GM20431 (cell line): ENCODE data around the gene P3H4.
"Not testable (repeated sequence)": the region's sequence is repeated elsewhere in the genome, so short reads cannot be mapped to it uniquely, and the experiment has no call there.

Experiments used
- in situ Hi-C: fragments of 300-500 bp; cut with MseI, MboI; formaldehyde crosslinking; loops from one replicate; pipeline ENCODE4 v1.15.0; 2020; ENCODE audit warnings: low sequenced_read_pairs; ENCODE audit not compliant: unreplicated experiment

P3H4 gene, protein sequence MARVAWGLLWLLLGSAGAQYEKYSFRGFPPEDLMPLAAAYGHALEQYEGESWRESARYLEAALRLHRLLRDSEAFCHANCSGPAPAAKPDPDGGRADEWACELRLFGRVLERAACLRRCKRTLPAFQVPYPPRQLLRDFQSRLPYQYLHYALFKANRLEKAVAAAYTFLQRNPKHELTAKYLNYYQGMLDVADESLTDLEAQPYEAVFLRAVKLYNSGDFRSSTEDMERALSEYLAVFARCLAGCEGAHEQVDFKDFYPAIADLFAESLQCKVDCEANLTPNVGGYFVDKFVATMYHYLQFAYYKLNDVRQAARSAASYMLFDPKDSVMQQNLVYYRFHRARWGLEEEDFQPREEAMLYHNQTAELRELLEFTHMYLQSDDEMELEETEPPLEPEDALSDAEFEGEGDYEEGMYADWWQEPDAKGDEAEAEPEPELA

DNA sequence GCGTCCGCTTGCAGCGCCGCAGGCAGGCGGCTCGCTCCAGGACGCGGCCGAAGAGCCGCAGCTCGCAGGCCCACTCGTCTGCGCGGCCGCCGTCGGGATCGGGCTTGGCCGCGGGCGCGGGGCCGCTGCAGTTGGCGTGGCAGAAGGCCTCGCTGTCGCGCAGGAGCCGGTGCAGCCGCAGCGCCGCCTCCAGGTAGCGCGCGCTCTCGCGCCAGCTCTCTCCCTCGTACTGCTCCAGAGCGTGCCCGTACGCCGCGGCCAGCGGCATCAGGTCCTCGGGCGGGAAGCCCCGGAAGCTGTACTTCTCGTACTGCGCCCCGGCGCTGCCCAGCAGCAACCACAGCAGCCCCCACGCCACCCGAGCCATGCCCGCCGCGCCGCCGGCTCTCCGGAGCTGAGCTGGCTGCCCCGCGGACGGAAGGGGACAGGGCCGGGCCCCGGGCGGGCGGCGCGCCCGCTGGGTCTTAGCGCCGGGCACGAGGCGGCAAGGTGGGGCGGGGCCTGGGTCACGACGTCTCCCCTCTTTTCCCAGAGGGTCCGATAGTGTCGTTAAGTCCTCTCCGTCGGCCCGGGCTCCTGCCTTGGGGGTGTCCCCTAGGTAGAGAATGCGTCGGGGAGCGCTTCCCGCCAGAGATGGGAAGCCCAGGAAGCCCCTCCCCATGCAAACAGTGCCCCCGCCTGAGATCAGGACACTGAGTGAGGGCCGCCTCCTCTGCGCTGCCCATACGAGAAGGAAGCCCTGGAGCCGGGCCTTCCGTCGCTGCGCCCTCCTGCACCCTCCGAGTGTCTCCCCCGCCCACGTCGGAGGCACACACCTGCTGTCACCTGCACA is at the start of gene P3H4:
TSS of gene P3H4 (minus strand) at position 401 of the 832 bp plus-strand sequence. CDS start at position 367, 34 bp downstream.
- in situ Hi-C loops: no loop called here

DNA sequence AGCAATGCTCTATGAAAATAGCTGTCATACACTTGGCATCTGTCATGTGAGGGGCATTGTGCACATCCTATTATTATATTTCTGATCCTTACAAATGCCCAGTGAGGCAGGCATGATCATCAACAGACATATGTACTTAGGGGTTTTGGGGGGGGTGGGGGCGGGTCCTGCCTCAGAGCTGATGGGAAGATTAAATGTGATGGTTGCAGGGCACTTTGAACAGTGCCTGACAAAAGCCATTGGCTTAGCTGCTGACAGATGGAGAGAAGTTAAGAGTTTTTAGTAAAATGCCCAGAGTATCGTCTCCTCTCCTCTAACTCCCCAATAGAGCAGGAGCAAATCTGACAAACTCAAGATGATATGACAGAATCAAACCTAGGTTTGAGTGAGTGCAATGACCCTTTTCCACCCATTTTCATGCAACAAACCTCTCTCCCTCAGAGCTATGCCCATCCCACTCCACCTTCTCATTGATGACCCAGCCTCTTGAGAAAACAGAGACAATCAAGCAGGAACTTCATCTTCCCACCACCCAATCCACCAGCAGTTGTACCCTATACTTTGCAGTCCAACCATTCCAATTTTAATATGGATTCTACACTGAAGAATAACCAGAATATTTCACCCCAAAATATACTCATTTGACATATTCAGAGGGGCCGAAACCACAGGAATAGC is 48.6 kb upstream of the P3H4 start:
- in situ Hi-C loops: no loop called here

DNA sequence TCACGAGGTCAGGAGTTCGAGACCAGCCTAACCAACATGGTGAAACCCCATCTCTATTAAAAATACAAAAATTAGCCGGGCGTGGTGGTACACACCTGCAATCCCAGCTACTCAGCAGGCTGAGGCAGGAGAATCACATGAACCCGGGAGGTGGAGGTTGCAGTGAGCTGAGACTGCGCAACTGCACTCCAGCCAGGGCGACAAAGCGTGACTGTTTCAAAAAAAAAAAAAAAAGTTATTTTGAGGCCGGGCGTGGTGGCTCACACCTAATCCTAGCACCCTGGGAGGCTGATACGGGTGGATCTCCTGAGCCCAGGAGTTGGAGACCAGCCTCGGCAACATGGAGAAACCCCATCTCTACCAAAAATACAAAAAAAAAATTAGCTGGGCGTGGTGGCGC is 39.6 kb upstream of the P3H4 start:
- in situ Hi-C loops: not testable (repeated sequence)

DNA sequence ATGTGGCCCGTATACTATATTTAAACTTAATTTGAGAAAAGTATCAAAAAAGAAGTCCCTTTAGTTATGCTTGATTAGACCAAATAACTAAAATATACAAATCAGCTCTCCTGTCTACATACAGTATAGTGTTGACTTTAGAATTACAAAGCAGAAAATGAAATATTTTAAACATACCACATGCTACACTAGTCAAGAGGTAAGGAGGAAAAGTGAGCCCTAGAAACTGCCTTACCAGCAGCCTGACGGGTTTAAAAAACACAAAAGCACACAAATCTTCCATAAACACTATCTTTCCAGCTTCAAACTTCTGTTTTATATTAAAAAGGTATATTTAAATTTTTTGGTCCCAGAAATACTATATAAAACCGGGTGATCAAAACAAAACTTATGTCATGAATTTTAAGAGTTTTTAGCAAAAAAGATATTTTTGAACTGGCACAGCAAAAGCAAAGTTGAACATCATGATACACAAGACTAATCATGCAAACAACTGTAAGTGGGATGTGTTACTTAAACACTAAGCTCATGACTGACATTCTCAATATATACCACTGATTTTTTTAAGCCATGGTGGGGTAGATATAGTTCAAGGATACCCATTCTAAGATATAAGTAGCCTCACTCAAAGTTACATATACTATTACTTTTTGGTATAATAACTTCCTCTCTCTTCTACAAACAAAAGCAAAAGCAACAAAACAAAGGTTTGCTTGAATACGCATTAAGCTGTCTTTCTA is 37.7 kb upstream of the P3H4 start:
- in situ Hi-C loops: no loop called here

DNA sequence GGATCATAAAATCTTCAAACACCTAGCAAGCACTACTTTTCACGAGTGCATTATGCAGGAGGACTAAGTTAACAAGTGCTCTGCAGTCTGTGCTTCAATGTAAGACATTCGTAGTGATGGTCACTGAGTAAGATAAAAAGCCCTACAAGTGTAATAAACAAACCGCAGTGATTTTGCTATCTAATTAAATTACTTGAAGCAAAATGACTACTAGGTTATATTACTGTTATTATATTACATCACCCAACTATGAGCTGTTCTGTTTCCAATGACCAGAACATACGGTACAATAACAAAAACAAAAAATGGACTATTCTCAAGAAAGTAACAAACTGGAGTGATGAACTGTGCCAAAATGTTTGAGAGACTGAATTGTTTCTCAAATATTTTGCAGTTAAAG is 37.0 kb upstream of the P3H4 start:
- in situ Hi-C loops: no loop called here

DNA sequence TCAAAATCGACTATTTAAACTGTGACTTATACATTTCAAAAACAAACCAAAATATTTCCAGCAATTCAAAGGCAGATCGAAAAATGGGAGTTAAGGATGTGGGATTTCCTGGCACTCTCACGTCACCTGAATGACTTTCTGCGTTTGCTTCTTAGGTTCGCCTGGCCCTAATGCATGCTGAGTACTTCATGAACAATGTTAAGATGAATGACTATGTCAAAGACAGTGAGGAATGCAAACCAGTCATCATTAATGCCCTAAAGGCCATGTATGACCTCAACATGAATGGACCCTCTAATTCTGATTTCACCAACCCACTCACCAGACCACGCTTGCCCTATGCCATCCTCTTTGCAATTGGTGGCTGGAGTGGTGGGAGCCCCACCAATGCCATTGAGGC is 33.2 kb upstream of the P3H4 start:
- in situ Hi-C loops: no loop called here

DNA sequence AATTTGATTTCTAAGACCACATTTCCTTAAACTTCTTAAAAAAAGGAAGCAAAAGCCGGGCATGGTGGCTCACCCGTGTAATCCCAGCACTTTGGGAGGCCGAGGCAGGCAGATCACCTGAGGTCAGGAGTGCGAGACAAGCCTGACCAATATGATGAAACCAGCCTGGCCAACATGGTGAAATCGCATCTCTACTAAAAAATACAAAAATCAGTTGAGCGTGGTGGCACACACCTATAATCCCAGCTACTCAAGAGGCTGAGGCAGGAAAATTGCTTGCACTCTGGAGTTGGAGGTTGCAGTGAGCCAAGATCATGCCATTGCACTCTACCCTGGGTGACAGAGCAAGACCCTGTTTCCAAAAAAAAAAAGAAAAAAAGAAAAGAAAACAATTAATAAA is 29.0 kb upstream of the P3H4 start:
- in situ Hi-C loops: not testable (repeated sequence)

DNA sequence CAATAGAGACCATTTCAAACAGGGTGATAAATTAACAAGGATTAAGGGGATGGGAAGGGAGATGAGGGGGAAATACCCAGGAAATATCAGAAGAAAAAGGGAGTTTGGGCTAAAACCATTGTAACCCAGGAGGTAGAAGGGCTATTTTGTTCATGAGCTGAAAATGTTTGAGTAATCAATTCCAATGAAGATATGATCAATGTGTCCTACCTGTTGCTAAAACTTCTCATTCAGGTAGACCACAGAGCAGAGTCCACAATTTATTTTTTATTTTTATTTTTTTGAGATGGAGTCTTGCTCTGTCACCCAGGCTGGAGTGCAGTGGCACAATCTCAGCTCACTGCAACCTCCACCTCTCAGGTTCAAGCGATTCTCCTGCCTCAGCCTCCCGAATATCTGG is 27.7 kb upstream of the P3H4 start:
- in situ Hi-C loops: not testable (repeated sequence)

DNA sequence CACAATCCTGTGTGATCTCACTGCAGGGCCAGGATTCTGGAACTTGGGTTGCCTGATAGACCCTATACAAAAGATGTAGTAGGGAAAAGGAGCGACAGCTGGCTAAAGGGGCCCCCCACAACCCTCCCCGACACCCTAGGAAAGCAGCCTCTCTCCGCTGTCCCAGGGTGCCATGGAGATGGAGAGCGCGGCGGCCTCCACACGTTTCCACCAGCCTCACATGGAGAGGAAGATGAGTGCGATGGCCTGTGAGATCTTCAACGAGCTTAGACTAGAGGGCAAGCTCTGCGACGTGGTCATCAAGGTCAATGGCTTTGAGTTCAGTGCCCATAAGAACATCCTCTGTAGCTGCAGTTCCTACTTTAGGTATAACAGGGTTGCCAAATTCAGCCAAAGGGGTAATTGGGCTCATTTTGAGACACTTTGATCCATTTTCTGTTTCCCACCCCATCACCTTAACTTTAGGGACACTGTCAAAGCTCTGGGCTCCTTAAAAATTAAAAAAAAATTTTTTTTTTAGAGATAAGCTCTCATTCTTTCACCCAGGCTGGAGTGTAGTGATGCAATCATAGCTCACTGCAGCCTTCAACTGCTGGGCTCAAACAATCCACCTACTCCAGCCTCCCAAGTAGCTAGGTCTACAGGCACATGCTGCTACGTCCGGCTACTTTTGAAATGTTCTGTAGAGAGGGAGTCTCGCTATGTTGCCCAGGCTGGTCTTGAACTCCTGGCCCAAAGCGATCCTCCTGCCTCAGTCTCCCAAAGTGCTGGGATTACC is 26.2 kb upstream of the P3H4 start, which contains the start of gene KLHL10:
TSS of gene KLHL10 (plus strand) at position 65 of the 778 bp plus-strand sequence. CDS start at position 173, 108 bp downstream.
- in situ Hi-C loops: no loop called here

DNA sequence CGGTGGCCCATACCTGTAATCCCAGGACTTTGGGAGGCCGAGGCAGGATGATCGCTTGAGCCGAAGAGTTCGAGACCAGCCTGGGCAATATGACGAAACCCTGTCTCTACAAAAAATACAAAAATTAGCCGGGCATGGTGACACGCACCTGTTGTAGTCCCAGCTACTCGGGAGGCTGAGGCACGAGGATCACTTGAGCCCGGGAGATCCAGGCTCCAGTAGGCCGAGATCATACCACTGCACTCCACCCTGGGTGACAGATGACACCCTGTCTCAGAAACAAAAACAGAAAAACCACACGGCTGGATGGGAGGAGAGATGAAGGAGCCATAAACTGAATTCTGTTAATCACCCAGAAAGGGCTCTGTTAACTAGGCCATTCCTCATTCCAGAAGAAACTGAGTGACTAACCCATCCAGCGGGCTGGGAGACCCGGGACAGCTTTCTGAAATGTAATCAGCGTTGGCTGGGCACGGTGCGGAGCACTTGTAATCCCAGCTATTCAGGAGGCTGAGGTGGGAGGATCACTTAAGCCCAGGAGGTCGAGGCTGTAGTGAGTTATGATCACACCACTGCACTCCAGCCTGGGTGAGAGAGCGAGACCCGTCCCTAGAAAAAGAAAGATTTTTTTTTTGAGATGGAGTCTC is 24.9 kb upstream of the P3H4 start:
- in situ Hi-C loops: no loop called here

DNA sequence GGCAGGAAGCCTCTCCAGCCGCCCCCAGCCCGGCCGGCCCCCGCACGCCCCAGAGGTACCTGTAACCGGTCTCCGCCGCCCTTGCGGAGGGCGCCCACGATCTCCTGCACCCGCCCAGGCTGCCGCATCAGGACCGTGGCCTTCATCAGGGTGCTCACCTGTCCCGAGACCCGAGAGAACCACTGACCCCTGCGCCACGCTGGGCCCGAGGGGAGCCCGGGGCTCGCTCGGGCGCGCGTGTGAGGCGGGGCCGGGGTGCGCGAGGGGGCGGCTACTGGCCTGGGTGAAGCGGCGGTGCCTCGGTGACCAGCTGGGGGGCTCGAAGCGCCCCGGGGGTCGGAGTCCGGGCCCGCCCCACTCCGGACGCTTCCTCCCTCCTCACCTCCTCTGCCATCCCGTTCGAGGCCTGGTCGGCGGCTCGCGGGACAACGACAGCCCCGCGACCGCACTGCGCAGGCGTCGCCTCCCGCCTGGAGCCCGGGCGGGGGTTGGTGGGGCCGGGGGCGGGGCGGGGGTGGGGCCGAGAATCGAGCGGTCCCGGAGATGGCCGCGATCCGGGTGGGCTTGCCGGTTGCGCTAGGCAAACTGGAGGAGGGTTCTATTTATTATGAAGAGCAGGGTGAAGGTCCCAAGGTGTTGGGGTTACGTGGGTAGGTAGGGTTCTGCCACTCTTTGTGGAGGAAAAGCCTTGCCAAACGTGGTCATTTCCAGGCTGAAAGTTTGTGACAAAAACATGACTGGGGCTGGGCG is 24.2 kb upstream of the P3H4 start, which contains the start of gene NT5C3B:
TSS of gene NT5C3B (minus strand) at position 433 of the 750 bp plus-strand sequence. CDS start at position 394, 39 bp downstream.
- in situ Hi-C loops: no loop called here

DNA sequence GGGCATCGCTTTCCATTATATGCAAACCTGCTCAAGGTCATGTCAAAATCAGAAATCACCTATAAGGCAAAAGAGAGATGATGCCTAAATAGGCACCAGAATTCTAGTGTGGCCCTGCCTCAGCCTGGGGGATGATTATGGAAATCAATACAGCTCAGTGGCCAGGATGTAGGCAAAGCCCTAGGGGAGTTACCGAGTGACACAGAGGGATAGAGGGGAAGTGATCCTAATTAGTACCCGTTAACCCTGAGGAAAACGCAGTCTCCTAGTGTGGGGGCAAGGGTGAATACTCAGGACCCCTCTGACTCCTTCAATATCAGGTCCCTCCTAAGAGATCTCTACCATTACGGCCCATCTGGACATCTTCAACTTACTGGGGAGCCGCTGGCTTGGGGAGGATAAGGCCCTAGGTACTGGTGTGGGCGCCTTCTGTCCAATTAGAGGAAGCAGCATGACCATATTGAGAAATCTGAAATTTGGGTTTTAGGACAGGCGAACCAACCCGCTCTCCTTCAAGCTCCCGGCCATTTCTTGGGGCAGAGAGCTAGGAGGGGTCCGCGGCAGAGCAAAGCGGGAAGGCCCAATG is 23.6 kb upstream of the P3H4 start:
- in situ Hi-C loops: no loop called here

DNA sequence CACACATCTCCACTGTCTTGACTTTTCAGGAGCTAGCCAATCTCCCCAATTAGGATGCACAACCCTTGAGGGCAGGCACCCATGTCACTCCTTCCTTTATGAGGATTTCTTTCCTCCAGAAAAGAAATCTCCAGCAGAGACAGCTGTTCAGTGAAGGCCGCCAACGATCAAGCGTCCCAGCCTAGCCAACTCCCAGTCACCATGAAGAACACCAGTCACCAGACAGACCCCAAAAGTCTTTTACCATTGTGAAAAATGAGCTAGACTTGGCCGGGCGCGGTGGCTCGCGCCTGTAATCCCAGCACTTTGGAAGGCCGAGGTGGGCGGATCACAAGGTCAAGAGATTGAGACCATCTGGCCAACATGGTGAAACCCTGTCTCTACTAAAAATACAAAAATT is 18.2 kb upstream of the P3H4 start:
- in situ Hi-C loops: not testable (repeated sequence)

DNA sequence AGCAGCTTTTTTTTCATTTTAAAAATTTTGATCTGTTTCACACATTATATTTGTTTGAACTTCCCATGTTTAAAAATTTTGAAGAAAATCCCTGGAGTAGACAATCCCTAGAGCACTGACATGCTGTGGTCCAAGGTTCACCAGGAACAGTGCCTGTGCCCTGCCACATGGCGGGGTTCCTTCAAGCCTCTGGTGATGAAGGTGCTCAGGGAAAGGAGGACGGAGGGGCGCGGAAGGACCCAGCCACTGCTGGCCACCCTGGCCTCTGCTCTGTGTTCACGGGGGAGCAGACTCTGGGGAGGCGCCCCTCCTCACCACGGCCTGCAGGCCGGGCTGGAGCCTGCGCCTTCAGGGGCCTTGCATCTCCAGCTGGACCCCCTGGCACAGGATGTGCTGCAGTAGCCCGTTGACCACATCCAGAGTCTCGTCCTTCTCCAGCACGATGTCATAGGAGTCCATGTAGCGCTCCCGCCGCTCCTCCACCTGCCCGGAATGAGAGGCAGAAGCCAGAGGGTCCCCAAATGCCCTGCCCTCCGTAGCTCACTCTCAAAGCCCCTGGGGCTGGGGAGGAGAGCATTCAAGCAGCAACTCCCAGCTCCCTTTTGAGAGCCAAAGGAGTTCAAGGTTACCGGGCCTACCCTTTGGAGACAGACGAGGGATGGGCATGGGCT is 13.6 kb upstream of the P3H4 start:
- in situ Hi-C loops: no loop called here

DNA sequence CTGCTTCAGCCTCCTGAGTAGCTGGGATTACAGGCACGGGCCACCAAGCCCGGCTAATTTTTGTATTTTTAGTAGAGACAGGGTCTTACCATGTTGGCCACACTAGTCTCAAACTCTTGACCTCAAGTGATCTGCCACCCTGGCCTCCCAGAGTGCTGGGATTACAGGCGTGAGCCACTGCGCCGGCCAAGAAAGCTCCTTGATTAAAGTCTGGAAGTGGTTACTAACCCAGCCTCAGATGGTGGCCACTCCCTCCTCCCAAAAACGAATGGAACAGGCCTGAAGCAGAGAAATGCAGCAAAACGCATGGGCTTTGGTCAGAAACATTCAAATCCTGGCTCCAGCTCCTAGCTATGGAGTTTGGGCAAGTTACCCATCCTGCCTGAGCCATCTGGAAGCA is 12.3 kb upstream of the P3H4 start:
- in situ Hi-C loops: no loop called here

DNA sequence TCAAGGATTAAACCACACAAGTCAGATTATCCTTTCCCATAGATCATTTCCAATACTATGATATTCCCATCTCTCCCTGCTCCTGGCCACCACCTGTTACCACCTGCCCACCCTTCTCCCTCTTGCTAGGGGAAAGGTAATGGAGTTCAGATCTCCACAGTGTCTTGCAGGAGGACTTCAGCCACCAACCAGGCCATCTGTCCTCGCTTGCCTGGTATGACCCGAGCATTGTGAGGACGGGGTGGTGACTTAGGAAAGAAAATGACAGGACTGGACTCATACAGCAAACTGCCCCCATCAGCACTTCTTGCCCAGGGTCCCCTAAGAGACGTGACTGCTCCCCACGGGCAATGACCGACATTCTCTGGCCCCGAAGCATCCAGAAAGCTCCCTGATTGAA is 11.8 kb upstream of the P3H4 start:
- in situ Hi-C loops: no loop called here

DNA sequence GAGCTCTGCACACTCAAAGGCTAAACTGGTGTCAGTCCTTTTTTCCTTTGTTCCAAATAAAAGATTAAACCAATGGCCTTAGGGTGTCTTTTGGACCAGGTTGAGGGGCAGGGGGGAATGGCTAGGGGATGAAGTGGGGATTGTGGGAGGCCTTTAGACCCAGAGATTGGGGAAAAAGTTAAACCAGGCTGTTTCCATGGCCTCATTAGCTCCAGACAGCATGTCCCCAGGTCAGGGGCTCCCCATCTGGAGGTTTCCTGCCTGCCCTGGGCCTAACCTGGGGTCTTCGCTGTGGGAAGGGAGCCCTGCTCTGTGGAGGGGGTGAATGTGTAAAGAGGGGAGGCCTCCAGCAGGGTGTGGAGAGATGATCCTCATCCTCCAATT is 11.4 kb upstream of the P3H4 start:
- in situ Hi-C loops: no loop called here
